A549 treated with DMSO at 1 μM for 4 hours (cell line): Measurements from ENCODE around the gene GATAD1. TPM values are rescaled to one million over a fixed set of nuclear protein-coding genes. Genes with fewer than 3 reads are reported as not detected.

Source experiments
- total RNA-seq: library from RNA; stranded (reverse); fragments of 200-300 nt; extraction: Qiagen RNA extraction; gene quantifications from 5 replicates; pipeline ENCODE4 v1.2.3, GENCODE V29; 2022; ENCODE audit warnings: low read depth

Gene GATAD1, protein sequence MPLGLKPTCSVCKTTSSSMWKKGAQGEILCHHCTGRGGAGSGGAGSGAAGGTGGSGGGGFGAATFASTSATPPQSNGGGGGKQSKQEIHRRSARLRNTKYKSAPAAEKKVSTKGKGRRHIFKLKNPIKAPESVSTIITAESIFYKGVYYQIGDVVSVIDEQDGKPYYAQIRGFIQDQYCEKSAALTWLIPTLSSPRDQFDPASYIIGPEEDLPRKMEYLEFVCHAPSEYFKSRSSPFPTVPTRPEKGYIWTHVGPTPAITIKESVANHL
- 17.8 to 24.2 TPM (median 20.0 TPM) in 5 replicates for total RNA-seq

DNA sequence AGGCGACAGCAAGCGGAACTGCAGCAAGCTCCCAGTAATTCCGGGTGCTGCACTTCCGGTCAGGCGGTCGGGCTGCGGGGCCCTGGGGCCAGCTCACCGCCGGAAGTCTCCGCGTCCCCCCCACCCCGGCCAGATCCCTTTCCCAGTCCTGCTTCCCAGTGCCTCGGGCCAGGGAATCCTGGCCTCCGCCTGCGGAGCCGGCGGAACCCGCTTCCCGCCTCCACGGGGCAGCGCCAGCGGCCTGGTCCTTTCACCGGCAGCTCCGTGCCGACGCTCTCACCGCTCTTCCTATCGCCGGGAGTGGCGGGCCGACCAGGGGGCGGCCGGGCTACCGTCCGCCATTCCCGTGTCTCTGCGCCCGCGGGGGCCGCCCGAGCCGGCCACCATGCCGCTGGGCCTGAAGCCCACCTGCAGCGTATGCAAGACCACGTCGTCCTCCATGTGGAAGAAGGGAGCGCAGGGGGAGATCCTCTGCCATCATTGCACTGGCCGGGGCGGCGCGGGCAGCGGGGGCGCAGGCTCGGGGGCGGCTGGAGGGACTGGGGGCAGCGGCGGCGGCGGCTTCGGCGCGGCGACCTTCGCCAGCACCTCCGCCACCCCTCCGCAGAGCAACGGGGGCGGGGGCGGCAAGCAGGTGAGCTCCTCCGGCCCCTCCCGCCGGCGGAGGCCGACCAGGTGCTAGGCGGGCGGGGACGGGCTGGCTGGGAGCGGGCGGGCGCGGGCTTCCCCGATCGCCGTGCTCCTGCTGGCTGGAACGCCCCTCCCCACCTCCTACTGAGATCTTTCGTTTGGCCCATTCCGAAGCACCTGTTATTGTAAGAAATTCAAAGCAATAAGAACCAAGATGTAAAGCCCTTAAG is at the start of gene GATAD1:
TSS of gene GATAD1 (plus strand) at position 138 of the 860 bp plus-strand sequence. CDS start at position 386, 248 bp downstream.

DNA sequence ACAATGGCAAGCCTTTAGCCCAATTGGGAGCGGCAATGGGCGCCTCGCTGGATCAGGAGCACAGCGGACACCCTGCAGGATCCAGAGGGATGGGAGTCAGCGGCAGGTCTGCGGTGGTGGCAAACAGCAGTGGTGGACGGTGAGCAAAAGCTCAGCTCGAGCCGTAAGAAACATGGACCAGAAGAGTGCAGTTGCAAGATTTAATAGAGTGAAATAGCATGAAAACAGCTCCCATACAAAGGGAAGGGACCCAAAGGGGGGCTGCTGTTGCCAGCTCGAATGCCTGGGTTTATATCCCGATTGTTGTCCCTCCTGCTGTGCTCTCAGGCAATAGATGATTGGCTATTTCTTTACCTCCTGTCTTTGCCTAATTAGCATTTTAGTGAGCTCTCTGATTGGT is 30.4 kb downstream of the GATAD1 start, which contains the start of gene ERVW-1:
TSS of gene ERVW-1 (minus strand) at position 266 of the 400 bp plus-strand sequence. CDS start 7,565 bp downstream, outside the sequence.

Other genes starting within 250 kb of the GATAD1 start
- gene KRIT1, start 201.6 kb upstream of the GATAD1 start, total RNA-seq = 24.3 to 32.0 TPM (median 26.6 TPM) in 5 replicates
- 16.7 to 25.3 TPM (median 22.1 TPM) in 5 replicates for gene ANKIB1, start 201.5 kb upstream of the GATAD1 start, total RNA-seq
- not detected in 5 replicates for gene ERVW-1, start 30.5 kb downstream of the GATAD1 start, total RNA-seq
- 5.3 to 7.2 TPM (median 6.1 TPM) in 5 replicates for gene PEX1, start 81.0 kb downstream of the GATAD1 start, total RNA-seq
- gene RBM48, start 81.3 kb downstream of the GATAD1 start, total RNA-seq = 5.9 to 8.5 TPM (median 6.9 TPM) in 5 replicates
- 26.6 to 31.2 TPM (median 27.3 TPM) in 5 replicates for gene FAM133B, start 142.9 kb downstream of the GATAD1 start, total RNA-seq